ENCODE data around the gene TOM1.
A peak's percentile ranks its signal among the peaks of the same experiment; 100 is the strongest.

The TOM1 gene

DNA sequence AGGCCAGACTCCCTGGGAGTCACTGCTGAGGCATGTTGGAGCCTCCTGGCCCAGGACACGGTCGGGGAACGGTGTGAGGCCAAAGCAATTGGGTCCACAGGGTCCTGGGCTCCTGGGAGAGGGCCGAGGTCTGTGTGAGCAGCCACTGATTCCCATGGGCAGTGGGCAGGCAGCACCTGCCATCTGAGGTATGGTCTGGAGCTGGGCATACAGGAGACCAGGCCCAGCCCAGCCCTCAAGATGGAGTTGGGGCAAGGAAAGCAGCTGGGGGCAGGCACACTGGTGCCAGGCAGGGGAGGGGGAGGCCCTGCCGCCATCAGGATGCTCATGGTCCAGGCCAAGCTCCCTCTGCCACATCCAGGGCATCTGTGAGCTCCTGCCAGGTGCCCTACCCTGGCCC lies 49.0 kb downstream of the TOM1 start:
- TF ChIP-seq, protein P1, sequence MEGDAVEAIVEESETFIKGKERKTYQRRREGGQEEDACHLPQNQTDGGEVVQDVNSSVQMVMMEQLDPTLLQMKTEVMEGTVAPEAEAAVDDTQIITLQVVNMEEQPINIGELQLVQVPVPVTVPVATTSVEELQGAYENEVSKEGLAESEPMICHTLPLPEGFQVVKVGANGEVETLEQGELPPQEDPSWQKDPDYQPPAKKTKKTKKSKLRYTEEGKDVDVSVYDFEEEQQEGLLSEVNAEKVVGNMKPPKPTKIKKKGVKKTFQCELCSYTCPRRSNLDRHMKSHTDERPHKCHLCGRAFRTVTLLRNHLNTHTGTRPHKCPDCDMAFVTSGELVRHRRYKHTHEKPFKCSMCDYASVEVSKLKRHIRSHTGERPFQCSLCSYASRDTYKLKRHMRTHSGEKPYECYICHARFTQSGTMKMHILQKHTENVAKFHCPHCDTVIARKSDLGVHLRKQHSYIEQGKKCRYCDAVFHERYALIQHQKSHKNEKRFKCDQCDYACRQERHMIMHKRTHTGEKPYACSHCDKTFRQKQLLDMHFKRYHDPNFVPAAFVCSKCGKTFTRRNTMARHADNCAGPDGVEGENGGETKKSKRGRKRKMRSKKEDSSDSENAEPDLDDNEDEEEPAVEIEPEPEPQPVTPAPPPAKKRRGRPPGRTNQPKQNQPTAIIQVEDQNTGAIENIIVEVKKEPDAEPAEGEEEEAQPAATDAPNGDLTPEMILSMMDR (IDR thresholded peaks at IDR 0.05; ENCODE audit: extremely low read depth, insufficient read depth, missing control alignments), result no peak
- DNase-seq (ENCODE audit: low spot score), result no peak
- in situ Hi-C loops (cut with MboI; ENCODE audit: low pct_unique_long_range_greater_than_20kb, low sequenced_read_pairs, unreplicated experiment), result no loop called here

DNA sequence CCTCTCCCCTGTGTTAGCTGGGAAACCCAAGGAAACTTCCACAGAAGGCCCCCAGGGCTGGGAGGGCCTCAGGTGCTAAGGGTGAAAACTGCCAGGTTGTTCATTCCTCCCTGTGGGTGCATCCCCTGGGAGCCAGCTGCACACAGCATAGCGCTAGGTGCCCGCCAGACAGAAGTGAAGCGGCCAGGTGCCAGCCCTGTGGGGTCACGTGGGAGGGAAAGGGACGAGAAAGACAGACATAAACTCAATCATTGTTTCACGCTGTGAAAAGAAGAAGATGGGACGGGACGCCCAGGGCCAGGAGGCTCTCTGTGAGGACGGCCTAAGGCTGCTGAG lies 49.6 kb downstream of the TOM1 start:
- in situ Hi-C loops (cut with MboI; ENCODE audit: low pct_unique_long_range_greater_than_20kb, low sequenced_read_pairs, unreplicated experiment), result no loop called here
- no peak for DNase-seq (ENCODE audit: low spot score)

DNA sequence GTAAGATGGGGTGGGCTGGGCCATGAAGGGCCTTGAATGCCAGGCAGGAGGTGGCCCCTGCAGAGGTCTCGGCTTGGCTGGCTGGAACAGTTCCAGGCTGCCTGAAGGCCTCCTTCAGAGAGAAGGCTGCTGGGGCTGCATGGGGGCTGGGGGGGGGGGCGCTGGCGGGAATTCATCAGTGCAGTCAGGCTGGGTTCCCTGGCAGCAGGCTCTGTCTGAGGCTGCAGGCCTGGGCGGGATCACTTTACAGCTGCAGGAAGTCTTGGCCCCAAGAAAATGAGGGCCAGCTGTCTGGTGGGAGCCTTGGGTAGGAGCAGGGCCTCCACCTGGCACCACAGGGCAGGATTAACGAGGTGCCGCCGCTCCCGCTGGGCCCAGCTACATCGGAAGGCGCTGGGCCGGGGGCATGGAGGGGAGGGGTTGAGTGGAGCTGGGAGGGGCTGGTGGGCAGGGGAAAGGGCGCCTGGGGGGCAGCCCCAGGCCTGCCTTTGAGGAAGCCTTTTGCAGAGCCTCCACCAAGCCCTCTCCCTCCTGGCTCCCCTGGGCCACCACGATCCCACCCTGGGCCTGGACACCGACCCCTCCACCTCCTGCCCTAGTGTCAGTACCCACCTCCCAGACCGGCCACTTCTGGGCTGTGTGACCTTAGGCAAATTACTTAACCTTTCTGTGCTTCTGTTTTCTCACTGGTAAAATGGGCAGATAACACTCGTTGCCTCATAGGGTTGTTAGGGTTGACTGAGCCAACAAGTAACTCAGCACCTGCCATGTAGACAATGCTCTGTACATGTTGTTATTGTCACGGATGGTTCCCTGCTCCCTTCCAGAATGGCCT lies 50.2 kb downstream of the TOM1 start:
- DNase-seq (ENCODE audit: low spot score), result no peak
- in situ Hi-C loops (cut with MboI; ENCODE audit: low pct_unique_long_range_greater_than_20kb, low sequenced_read_pairs, unreplicated experiment), result loop anchor here (10.0 kb wide), 2 partner anchors 235 to 775 kb away; no protein-coding TSS in a partner anchor
- TF ChIP-seq, protein P1 (IDR thresholded peaks at IDR 0.05; ENCODE audit: extremely low read depth, insufficient read depth, missing control alignments), result no peak

More for the DNA sequence above, 49.6 kb downstream of the TOM1 start:
- TF ChIP-seq, protein P1 (IDR thresholded peaks at IDR 0.05; ENCODE audit: extremely low read depth, insufficient read depth, missing control alignments), result no peak

DNA sequence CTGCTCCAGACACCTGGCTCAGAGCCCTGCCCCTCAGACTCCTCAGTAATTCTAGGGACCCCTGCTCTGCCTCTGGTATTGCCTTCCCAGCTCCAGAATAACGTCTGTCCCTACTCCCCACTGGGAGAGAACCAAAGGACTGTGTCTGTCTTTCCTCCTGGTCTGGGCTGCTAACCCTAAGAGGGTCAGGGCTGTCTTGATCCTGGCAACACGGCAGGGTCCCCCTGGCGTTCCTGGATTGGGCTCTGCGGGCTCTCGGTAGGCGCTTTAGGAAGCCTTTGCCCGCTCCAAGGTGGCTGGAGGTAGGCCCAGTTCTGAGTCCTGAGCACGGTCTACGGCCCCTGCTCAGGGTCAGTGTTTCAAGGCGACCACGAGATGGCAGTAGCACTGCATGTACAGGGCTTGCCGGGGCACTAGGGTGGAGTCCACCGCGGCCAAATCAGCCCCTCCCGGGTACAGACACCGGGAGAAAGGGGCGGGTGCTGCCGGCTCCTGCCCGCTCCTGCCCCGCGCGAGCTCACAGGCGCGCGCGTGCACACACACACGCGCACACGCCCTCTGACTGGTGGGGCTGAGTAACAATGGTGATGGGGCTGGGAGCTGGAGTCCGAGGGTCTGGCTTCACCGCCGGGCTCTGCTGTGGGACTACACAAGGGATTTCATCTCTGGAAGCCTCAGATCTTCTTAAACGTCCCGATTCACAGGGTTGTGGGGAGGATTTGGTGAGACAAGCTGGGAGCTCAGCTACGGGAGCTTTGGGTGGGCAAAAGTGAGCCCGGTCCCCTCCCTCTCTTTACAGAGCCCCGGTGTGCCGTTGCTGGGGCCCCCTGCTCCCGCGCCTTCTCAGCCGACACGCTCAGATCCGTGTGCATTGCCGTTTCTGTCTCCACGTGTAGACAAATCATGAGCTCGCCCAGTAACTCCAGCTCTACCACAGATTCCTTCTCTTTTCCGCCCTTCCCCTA lies 51.1 kb downstream of the TOM1 start:
- peak; percentile 94 for DNase-seq (ENCODE audit: low spot score)
- in situ Hi-C loops (cut with MboI; ENCODE audit: low pct_unique_long_range_greater_than_20kb, low sequenced_read_pairs, unreplicated experiment), result loop anchor here (10.0 kb wide), 2 partner anchors 234 to 774 kb away; no protein-coding TSS in a partner anchor
- TF ChIP-seq, protein P1 (IDR thresholded peaks at IDR 0.05; ENCODE audit: extremely low read depth, insufficient read depth, missing control alignments), result peak; percentile 92

DNA sequence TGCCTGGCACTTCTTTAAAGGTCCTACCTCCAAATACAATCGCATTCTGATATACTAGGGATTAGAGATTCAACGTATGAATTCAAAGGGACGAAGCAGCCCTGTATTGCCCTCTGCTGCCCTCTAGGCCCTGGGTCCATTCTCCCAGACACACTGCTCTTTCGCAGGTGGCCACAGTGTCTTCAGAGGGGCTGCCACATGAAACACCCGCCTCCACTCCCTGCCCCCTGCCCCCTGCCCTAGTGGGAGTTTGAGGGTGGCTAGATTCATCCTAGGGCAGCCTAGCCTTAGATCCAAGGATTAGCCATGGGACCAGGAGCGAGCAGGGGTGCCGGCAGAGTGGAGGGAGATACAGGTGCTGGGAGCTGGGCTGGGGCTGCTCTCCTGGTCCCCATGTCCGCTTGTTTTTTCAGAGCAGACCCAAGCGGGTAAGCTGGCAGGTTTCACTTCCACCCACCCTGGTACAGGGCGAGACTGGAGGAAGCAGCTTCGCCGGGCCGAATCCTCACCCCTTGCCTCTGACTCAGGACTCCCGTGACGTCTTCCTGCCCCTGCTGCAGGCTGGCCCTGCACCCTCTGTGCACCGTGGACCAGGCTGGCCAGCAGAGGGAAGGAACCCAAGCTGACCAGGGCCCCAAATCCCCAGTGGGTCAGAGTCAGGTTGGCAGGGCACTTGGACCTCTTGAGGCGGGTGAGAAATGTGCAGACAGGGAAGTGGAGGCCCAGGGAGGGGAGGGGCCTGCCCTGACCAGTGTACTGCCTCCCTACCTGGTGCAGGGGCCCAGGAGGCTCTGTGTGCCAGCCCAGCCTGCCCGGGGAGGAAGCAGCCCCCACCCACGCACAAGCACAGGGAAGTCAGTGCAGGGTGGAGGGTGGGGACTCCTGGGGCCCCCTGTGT lies 52.8 kb downstream of the TOM1 start:
- in situ Hi-C loops (cut with MboI; ENCODE audit: low pct_unique_long_range_greater_than_20kb, low sequenced_read_pairs, unreplicated experiment), result loop anchor here (10.0 kb wide), 2 partner anchors 232 to 772 kb away; no protein-coding TSS in a partner anchor
- DNase-seq (ENCODE audit: low spot score), result peak; percentile 43
- TF ChIP-seq, protein P1 (IDR thresholded peaks at IDR 0.05; ENCODE audit: extremely low read depth, insufficient read depth, missing control alignments), result peak; percentile 59

Measured in GM13977 (cell line).